ENCODE results near the gene ADORA3.

GRCh38 chr1:111483876-111484275, 19.6 kb downstream of the ADORA3 start:
- TF ChIP-seq EZH2 (IDR thresholded peaks at IDR 0.05), result no peak
- TF ChIP-seq EZH2phosphoT487 (IDR thresholded peaks at IDR 0.05), result no peak
- no peak for TF ChIP-seq CTCF (IDR thresholded peaks at IDR 0.05)
